Measurements from ENCODE around the gene CCDC107.
"Not testable (repeated sequence)": the region's sequence is repeated elsewhere in the genome, so short reads cannot be mapped to it uniquely, and the experiment has no call there.

The CCDC107 gene

DNA sequence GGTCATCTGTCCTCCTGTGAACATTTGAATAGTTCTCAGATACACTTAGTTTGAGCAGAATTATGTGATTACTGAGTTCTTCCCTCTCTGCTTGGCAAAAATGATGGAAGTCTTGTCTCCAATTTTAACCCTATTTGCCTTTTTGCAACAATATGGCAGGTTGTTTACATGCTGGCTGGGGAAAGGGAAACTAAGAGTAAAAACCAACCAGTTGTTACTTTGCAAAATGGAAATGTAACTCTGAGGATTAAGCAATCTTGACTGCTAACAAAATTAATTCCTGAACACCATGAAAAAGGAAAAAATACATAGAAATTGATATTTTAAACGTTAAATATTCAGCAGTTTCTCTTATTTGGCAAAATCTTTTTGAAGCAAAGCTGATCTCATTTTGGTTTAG, 18.5 kb upstream of the CCDC107 start:
- no peak for DNase-seq (ENCODE audit: low read depth)
- TF ChIP-seq, protein P1, sequence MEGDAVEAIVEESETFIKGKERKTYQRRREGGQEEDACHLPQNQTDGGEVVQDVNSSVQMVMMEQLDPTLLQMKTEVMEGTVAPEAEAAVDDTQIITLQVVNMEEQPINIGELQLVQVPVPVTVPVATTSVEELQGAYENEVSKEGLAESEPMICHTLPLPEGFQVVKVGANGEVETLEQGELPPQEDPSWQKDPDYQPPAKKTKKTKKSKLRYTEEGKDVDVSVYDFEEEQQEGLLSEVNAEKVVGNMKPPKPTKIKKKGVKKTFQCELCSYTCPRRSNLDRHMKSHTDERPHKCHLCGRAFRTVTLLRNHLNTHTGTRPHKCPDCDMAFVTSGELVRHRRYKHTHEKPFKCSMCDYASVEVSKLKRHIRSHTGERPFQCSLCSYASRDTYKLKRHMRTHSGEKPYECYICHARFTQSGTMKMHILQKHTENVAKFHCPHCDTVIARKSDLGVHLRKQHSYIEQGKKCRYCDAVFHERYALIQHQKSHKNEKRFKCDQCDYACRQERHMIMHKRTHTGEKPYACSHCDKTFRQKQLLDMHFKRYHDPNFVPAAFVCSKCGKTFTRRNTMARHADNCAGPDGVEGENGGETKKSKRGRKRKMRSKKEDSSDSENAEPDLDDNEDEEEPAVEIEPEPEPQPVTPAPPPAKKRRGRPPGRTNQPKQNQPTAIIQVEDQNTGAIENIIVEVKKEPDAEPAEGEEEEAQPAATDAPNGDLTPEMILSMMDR (IDR thresholded peaks at IDR 0.05; ENCODE audit: insufficient read depth, low read depth, low read length, missing control alignments): no peak
- no peak overlapping the region for H3K4me3 ChIP-seq (ENCODE audit: low read length)

DNA sequence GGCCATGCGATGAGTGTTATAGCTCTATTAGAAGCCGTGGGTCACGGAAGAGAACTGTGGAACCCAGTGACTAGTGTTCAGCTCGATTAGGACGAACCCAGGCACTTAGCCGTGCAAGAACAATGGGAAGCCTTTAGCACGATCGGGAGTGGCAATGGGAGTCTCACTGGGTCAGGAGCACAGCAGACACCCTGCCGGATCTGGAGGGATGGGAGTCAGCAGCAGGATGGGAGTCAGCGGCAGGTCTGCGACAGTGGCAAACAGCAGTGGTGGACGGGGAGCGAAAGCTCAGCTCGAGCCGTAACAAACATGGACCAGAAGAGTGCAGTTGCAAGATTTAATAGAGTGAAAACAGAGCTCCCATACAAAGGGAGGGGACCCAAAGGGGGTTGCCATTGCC, 17.7 kb upstream of the CCDC107 start:
- not testable (repeated sequence) for H3K4me3 ChIP-seq (ENCODE audit: low read length); DNase-seq (ENCODE audit: low read depth)

DNA sequence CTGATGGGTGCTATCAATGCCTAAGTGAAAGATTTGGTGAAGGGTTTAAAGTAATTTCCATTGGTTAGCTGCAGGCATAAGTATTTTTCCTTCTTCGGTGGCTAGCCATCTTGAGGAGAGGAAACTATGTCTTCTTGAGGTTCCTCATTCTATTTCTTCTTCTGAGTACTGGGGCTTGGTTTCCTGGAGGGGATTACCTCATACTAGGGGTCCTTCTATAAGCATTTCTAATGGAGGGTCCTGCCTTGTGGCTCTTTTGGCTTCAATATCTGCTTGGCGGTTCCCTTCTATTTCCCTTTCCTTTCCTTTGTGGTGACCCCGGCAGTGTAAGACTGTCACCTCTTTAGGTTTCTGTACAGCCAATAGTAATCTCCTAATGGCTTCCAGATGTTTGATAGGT, 16.6 kb upstream of the CCDC107 start:
- not testable (repeated sequence) for H3K4me3 ChIP-seq (ENCODE audit: low read length); DNase-seq (ENCODE audit: low read depth)

DNA sequence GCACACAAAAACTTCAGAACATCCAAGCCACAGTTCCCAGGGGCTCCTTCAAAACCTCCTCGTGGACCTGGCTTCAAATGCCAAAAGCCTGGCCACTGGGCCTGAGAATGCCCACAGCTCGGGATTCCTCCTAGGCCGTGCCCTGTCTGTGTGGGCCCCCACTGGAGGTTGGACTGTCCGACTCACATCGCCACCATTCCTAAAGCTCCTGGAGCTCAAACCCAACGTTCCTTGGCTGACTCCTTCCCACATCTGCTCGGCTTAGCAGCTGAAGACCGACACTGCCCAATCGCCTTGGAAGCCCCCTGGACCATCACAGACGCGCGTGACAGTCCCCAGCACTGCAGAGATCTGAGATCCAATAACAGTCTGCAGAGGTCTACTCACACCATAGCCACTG, 15.0 kb upstream of the CCDC107 start:
- no peak for DNase-seq (ENCODE audit: low read depth)
- TF ChIP-seq, protein P1 (IDR thresholded peaks at IDR 0.05; ENCODE audit: insufficient read depth, low read depth, low read length, missing control alignments): no peak
- no peak overlapping the region for H3K4me3 ChIP-seq (ENCODE audit: low read length)

DNA sequence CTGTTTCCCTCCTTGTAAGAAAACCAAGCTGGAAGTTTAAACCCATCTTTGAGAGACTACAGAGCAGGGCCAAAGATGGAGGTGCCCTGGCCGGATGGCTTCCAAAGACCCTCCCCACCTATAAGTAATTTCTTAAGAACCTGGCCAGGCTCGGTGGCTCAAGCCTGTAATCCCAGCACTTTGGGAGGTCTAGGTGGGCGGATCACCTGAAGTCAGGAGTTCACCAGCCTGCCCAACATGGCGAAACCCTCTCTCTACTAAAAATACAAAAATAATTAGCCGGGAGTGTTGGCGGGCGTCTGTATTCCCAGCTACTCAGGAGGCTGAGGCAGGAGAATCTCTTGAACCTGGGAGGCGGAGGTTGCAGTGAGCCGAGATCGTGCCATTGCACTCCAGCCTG, 12.4 kb upstream of the CCDC107 start:
- H3K4me3 ChIP-seq (ENCODE audit: low read length): peak overlapping the region; percentile 73

DNA sequence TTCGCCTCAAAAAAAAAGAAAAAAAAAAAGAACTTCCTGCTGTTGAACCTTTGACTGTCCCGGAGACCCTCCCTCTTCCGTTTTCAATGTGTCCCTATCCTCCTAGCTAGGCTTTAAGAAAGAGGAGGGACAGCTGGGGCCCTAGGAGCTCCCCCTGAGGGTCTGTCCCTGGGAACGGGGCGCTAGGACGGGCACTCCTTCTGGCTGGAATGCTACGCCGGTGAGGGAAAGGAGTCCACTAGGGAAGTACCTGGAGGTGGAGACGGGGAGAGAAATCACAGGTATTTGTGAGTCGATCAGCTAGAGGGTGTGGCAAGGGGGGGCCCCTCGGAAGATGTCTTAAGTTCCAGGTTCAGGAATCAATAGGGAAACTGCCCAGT, 11.9 kb upstream of the CCDC107 start:
- peak overlapping the region; percentile 73 for H3K4me3 ChIP-seq (ENCODE audit: low read length)
- peak; percentile 83 for DNase-seq (ENCODE audit: low read depth)
- TF ChIP-seq, protein P1 (IDR thresholded peaks at IDR 0.05; ENCODE audit: insufficient read depth, low read depth, low read length, missing control alignments): peak; percentile 45

More for the DNA sequence above, 12.4 kb upstream of the CCDC107 start:
- DNase-seq (ENCODE audit: low read depth): not testable (repeated sequence)

DNA sequence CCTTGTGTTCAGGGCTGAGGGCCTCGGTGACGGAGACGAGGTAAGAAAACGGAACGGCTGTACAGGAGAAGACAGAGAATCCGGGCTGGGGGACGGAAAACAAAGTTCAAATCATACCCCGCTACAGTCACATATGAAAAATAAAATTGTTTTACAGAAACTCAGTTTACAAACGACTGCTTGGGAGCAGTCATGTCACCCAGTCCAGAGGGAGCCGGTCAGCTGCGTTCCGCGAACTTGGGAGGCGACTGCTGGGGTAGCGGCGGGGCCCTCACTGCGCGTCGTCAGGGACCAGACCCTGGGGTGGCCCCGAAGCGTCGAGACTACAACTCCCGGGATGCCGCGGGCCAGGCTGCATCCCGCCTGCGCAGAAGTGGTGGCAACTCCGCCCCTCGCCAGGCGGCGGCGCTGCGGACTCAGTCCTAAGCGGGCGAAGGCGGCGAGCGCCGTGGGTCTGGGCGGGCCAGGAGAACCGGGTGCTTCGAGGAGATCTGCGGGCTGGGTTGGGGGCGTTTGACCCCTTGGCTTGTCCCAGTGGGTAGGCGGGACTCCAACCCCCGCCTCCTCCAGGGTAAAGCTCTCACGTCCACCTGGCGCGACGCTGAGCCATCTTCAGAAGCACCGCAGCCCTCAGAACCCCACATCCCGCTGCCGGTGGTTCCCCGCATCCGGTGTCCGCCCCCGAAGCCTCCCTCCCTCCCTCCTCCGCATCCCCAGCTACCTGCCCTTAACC, 11.4 kb upstream of the CCDC107 start:
- peak overlapping the region; percentile 73 for H3K4me3 ChIP-seq (ENCODE audit: low read length)
- peak; percentile 91 for DNase-seq (ENCODE audit: low read depth)
- TF ChIP-seq, protein P1 (IDR thresholded peaks at IDR 0.05; ENCODE audit: insufficient read depth, low read depth, low read length, missing control alignments): peak; percentile 72

DNA sequence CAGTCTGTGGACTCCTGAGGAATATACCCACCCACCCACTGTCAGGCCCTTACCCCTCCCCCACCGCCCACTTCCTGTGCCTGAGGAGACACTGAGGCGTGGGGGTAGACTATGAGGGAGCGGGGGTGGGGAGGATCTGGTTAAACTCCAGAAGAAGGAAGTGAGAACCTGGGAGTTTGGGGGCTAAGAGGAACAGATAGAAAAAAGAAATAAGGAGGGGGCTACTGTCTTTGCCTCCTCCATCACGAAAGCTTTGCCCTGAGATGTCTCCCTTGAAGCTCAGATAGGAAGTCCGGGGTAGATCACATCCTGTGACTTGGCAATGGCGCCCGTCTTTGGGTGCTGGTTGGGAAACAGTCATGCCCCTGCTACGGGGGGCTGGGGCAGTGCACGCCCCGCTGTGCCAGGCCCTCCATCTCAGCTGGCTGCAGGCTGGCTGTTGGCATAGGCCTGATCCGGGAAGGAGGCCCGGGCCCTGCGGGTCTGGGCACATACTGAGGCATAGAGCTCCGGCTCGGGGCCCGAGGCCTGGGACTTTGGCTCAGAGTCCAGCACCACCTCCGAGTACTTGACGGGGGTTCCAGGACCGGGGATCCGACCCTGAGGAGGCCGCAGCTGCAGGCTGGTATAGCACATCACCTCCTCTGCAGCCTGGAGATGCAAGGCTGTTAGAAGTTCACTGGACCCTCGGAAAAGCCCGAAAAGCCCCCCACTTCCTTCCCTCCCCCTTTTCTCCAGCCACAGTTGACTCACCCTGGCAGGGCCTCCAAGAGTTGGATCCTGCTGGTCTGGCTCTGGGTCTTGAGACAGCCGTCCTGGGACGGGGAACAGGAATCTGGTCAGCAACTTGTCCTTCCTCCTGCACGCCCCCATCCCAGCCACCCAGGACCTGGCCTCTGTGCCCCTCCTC, 8.4 kb upstream of the CCDC107 start:
- TF ChIP-seq, protein P1 (IDR thresholded peaks at IDR 0.05; ENCODE audit: insufficient read depth, low read depth, low read length, missing control alignments): no peak
- no peak overlapping the region for H3K4me3 ChIP-seq (ENCODE audit: low read length)
- no peak for DNase-seq (ENCODE audit: low read depth)
